HG03442 (cell line): ENCODE measurements around the gene MGAT4A.
A peak's percentile ranks its signal among the peaks of the same experiment; 100 is the strongest.

Experiments used
- ATAC-seq: cut with Tn5 transposase; IDR thresholded peaks from one replicate; pipeline ENCODE4 v1.9.1; 2021; ENCODE audit warnings: mild to moderate bottlenecking, moderate library complexity; ENCODE audit not compliant: unreplicated experiment

The MGAT4A gene

GRCh38 chr2:98731041-98731893 lies at the start of gene MGAT4A:
Gene MGAT4A (minus strand): TSS chr2:98731132. CDS start chr2:98726332, 4,800 bp downstream.
- ATAC-seq = peak; percentile 77

GRCh38 chr2:98778741-98779483 lies 48.0 kb upstream of the MGAT4A start:
- ATAC-seq = no peak

GRCh38 chr2:98778151-98778550 lies 47.2 kb upstream of the MGAT4A start:
- no peak for ATAC-seq

GRCh38 chr2:98777710-98778109 lies 46.8 kb upstream of the MGAT4A start:
- ATAC-seq = no peak

- ATAC-seq = no peak
Measured at GRCh38 chr2:98777076-98777475, 46.1 kb upstream of the MGAT4A start.

- ATAC-seq = no peak
Measured at GRCh38 chr2:98776136-98776535, 45.2 kb upstream of the MGAT4A start.

GRCh38 chr2:98775146-98775986 lies 44.4 kb upstream of the MGAT4A start:
- ATAC-seq = no peak

GRCh38 chr2:98773907-98774306 lies 43.0 kb upstream of the MGAT4A start:
- ATAC-seq = no peak

GRCh38 chr2:98773169-98773568 lies 42.2 kb upstream of the MGAT4A start:
- no peak for ATAC-seq

GRCh38 chr2:98772536-98772935 lies 41.6 kb upstream of the MGAT4A start:
- ATAC-seq = no peak

GRCh38 chr2:98771721-98772524 lies 41.0 kb upstream of the MGAT4A start:
- no peak for ATAC-seq

- no peak for ATAC-seq
Measured at GRCh38 chr2:98771264-98771663, 40.3 kb upstream of the MGAT4A start.

GRCh38 chr2:98769784-98770183 lies 38.9 kb upstream of the MGAT4A start:
- ATAC-seq = no peak

GRCh38 chr2:98769114-98769476 lies 38.2 kb upstream of the MGAT4A start:
- no peak for ATAC-seq

GRCh38 chr2:98768384-98769113 lies 37.6 kb upstream of the MGAT4A start:
- ATAC-seq = no peak

GRCh38 chr2:98764499-98764898 lies 33.6 kb upstream of the MGAT4A start:
- ATAC-seq = no peak

- ATAC-seq = no peak
Measured at GRCh38 chr2:98763209-98763951, 32.4 kb upstream of the MGAT4A start.

- ATAC-seq = no peak
Measured at GRCh38 chr2:98761909-98762308, 31.0 kb upstream of the MGAT4A start.

- no peak for ATAC-seq
Measured at GRCh38 chr2:98761267-98761781, 30.4 kb upstream of the MGAT4A start.
